NCI-H526 treated with DMSO at 0.1 percent for 48 hours (cell line): Measurements from ENCODE around the gene RBM8A.

Experiments
- DNase-seq: peaks from one replicate; lab custom pipeline; 2025; lab: John Stamatoyannopoulos, UW

Gene RBM8A

DNA sequence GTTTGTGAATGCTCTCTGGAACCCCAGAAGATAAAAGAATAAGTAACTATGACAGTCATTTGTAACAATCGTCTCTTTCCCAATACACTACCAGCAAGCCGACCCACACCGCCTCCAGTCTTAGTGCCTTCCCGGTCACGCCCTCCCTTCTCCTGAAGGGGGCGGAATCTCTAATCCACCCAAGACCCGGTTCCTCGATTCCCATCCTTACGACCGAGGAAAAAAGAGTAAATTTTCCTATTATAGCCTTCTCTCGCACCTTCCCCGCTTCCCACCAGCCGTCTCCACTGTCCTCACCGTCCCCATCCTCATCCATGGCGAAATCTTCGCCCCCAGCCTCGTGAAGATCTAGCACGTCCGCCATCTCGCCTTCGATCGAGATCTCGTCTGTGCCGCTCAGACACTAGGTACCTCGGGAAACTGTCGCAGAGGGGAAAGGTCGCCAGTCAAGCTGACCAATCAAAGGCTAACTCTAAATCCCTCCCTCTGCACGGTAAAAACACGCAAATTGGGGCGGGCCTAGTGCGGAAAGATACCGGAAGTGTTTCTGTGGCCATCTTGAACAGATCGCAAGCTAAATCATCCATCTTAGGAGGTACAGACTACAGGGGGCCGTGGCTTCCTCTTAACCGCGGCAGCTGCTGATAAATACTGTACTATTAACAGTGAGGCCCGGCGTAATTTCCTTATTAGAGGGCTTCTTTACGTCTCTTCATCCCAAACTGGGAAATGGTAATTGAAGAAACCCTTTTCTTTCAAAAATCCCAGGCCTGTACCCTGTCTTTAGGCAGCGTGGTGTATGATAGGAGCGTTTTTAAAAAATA is at the start of gene RBM8A:
Gene RBM8A (minus strand): TSS at position 422 of the 824 bp plus-strand sequence. CDS start 58 bp downstream, at position 364.
- peak; percentile 100 for DNase-seq

- no peak for DNase-seq
These were observed 49.7 kb upstream of the RBM8A start for GRCh38 chr1:145977016-145977415.

DNA sequence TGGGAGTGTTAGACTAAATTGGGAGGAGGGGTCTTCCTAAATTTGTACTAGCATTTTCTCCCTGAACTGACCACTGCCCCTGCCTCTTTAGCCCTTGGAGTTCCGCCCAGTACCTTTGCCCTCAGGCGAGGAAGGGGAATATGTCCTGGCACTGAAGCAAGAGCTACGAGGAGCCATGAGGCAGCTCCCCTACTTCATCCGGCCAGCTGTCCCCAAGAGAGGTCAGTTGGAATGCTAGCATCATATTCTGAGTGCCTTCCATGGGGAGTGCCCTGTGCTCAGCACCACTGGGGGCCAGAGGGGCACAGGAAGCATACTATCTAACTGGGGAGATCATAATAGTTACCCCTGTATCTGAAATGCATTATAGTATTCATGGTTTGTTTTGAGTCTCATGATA is 47.9 kb upstream of the RBM8A start:
- DNase-seq, result no peak

DNA sequence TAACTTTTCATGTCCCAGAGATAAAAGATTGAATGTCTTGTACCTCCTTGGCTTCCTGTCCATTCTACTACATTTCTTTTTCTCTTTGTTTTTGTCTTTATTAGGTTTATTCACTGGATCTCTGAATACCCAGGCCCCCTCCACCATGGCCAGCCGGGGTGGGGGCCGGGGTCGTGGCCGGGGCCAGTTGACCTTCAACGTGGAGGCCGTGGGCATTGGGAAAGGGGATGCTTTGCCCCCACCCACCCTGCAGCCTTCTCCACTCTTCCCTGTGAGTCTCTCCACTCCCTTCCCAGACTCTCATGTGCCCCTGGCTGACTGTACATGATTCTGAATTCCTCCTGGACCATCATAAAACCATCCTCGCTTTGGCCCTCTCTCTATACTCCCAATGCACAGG is 47.4 kb upstream of the RBM8A start:
- DNase-seq, result no peak

GRCh38 chr1:145972580-145972979 is 45.3 kb upstream of the RBM8A start:
- DNase-seq, result no peak

- no peak for DNase-seq
These were observed 40.0 kb upstream of the RBM8A start for GRCh38 chr1:145967288-145967687.

- no peak for DNase-seq
These were observed 37.9 kb upstream of the RBM8A start for GRCh38 chr1:145965119-145965744.

- peak; percentile 98 for DNase-seq
These were observed 37.2 kb upstream of the RBM8A start, which contains the start of the genes ANKRD34A and POLR3GL for GRCh38 chr1:145964328-145965118. TSS of gene ANKRD34A (minus strand) at chr1:145964575. CDS start at chr1:145961759, 2,816 bp downstream. TSS of gene POLR3GL (plus strand) at chr1:145964690. CDS start at chr1:145974866, 10,176 bp downstream.

DNA sequence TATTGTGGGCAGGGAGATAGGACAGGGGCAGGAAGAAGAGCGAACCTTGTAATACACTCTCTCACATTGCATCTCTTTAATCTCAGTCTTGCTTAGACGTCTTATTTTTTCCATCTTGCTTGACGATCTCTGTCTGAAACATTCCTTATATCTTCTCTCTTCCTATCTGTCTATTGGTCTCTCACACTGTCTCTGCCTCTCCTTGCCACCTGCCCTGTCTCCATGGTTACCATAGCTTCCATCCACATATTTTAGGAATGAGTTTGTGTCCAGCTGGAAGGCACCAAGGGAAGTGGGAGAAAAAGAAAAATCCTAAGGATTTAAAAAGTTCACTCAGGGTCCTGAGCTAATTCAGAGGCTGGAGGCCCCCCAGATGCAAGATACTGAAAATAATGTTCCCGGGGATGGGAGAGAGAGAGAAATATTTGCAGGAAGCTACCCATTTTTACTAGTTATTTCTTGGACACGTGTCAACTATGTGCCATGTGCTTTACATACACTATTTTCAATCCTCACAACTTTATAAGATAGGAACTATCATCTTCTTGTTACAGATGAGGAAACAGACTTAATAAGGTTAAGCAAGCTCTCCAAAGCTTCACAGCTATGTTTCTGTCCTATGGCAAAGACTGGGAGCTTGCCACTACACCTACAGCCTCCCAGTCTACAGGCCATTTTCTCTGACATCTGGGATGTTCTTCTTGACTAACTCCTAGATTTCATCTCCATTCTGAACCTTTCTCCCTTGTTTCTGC is 36.2 kb upstream of the RBM8A start:
- DNase-seq, result no peak

- DNase-seq, result peak; percentile 51
These were observed 35.1 kb upstream of the RBM8A start for GRCh38 chr1:145962157-145963102.

GRCh38 chr1:145961425-145962156 is 34.3 kb upstream of the RBM8A start:
- DNase-seq, result peak; percentile 51

- no peak for DNase-seq
These were observed 33.8 kb upstream of the RBM8A start for GRCh38 chr1:145961109-145961424.

DNA sequence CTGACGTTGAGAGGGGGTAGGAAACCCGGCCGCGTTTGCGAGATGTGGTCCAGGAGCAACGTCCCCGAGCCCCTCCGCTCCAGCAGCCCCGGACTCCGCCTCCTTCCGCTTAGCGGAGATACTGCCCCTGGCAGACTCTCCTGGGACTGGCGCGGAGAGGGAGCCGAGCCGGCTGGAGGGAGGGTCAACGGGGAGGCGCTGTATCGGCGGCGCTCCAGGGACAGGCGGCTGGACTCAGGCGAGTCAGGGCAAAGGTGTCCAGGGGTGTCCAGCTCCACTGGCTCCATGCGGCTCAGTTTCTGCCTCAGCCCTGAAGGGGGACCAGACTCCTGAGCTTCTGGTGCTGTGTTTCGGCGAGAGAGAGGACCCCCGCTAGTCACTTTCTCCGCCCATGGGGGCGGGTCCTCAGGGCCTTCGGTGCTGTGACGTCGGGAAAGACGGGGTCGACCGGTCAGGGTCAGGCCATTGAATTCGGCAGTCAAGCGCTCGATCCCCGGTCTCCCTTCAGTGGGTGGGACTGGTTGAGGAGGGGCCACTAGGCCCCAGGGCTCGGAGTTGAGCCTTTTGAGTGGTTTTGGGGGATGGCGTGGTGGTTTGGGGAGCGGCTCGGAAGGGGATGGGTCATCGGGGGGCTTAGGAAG is 33.3 kb upstream of the RBM8A start:
- peak; percentile 88 for DNase-seq

GRCh38 chr1:145959957-145960467 is 32.7 kb upstream of the RBM8A start:
- DNase-seq, result no peak

- no peak for DNase-seq
These were observed 32.0 kb upstream of the RBM8A start for GRCh38 chr1:145959333-145959732.

DNA sequence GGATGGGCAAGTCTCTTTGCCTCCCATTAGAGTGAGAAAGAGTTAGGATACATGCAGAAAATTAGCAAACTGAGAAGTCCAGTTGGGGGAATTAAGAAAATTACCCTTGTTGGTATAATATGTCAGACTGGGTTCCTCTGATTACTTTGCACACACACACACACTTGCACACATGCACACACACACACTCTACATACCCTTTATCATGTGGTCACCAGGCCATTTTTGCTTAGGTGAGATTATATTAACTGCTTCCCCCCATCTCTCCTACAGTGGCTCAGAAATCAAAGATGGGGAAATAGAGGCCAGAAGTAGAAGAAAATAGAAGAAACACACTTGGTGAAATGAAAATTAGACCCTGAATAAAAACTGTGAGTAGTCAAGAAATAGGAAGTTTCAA is 31.4 kb upstream of the RBM8A start:
- DNase-seq, result no peak

DNA sequence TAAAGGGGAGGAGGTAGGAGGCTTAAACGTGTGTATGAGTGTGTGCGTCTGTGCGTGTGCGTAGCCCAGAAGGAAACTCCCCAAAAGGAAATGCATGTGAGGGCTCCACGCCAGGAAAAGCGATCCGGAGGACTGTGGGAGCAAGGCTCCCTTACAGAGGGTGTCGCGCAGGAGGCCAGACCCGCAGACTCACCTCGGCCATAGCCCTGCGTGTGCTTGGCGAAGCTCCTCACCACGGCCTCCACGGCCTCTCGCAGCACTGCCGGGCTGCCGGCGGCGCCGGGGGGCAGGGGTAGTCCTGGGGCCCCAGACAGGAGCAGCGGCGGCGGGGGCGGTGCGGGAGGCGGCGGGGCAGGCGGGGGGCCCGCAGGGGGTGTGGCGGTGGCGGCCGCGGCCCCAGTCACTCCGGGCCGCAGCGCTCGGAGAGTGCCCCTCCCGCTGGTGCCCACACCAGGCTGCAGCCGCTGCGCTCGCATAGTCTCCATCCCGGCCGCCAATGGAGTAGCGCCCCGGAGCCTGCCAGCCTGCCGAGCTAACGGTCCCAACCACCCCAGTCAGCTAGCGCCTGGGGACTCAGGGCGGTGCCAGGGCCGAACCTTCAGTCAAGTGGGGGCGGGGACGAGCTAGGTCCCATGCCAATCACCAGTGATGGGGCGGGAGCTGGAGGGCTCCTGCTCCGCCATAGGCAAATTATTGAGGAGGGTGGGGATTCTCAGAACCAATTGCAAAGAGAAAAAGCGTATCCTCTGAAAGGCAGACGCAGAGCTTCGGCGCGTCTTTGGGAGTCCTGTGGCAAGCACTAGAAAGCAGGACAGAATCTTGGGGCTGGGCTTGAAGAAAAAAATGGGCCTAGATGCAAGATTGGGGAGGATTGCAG is 30.4 kb upstream of the RBM8A start, which contains the start of gene LIX1L:
Gene LIX1L (minus strand): TSS at position 575 of the 877 bp plus-strand sequence. CDS start 90 bp downstream, at position 485.
- DNase-seq, result peak; percentile 99
